Skeletal muscle cell (primary cell): Measurements from ENCODE around the gene AQP6.
"Not testable (repeated sequence)": the region's sequence is repeated elsewhere in the genome, so short reads cannot be mapped to it uniquely, and the experiment has no call there.

Source experiments
- DNase-seq: peaks from one replicate; pipeline ENCODE4 v3.0.0-alpha.2; 2010; ENCODE audit warnings: low read depth
- H3K4me3 ChIP-seq: 2 replicates; pipeline ENCODE4 v1.5.1; 2011; ENCODE audit warnings: low read depth, mild to moderate bottlenecking, control low read depth, low read length, moderate library complexity

AQP6 gene

DNA sequence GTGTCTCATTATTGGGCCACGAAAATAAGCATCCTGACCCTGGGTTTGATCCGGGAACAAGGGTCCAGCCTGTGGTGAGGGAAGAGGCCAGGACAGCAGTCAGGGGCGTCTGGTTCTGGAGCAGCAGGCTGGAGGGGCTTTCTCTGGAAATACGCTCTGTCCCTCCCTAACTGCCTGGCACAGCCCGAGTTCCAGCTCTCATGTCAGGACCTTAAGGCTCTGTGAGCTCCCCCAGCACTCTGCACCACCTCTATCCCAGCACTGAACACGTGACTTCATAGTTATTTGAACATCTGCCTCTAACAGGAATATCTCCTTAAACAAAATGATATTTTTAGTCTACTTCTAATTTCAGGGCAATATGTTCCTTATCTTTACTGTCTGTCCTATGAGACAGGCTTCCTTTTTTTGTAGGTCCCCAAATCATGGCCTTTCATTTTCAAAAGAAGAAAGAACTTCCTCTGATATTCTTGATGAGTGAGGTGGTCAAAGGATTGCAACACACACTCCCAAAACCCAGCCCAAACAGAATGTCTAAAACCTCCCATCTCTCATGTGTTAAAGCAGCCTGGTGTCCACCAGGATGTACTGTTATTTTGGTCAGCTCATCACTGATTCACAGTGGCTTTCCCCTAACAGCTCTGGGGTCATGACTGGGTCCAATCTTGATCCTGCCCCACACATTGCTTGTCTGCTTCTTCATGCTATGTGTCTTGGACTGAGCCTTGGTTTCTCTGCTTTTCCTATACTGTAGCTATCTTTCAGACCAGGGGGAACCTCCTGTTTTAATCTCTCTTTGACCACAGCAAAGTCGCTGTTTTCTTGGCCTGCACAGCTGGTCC, 9.7 kb downstream of the AQP6 start:
- no peak overlapping the region for H3K4me3 ChIP-seq
- DNase-seq, result no peak

DNA sequence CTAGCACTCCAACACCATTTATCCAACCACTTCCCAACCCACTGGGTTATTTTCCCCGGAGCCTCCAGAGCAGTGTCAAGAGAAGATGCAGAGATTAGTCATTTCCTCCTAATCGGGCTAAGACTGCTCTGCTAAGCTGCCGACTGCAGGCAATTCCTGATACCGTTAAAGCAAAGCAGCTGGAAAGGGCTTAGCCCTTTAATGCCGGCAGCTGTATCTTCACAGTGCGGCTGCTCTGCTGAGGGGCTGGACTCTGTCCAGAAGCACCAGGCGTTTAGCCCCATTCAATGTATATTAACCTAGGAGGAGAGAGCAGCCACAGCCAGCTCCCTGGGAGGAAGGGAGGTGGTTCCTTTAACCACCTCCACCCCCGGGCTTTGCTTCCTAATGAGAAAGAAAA, 11.1 kb downstream of the AQP6 start:
- H3K4me3 ChIP-seq, result no peak overlapping the region
- peak; percentile 70 for DNase-seq

DNA sequence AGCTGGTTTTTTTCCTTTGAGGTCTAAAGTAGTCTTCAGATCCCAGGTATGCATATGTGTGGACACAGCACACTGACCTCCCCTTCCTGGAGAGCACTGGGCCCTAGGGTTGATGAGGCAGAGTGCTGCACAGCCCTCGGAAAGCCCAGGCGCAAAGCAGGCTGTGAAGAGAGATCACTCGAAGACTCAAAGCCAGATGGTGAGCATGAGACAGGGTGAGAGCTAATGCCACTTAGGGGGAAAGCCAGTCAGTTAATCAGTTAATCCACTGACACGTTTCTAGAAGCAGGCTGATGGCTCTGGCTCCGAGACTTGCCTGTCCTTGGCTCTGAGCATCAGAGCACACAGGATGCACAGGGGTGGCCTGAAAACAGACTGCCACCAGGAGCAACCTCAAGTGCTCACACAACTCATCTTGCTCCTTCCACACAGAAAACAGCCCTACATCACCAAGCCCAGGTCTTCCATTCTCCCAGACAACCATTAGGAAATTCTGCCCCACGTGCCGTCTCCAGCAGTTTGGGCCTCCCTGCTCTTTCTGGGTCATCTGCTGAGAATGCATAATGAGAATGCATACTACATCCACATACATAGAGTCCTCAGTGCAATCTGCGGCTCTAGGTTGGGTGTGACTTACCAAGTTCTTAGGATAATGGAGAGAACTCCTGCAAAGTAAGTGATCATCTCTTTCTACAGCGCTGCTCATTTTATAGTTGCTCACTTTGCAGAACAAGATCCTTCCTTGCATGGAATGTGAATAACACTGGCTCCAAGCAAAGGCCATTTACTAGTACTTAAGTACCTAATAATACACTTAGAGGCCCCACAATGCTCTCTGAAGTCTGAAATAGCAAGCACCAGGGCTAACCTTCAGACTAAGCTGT, 12.0 kb downstream of the AQP6 start:
- H3K4me3 ChIP-seq, result no peak overlapping the region
- no peak for DNase-seq

DNA sequence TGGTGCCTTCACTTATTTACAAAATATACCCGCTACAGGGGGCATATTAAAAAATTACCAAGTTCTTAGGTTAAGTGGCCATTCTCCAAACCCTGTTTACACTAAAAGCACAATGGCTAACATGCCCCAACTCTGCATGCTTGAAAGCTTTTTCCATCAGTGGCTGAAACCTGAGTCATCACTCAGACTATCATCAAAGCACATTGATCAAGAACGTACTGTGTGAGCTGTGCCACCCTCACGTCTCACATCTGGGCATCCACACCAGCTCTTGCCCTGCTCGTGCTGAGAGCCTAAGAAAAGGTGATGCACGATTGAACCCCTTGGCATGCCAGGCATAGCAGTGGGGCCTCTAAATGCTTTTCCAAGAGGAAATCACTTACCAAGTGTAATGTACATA, 13.2 kb downstream of the AQP6 start:
- DNase-seq, result no peak
- H3K4me3 ChIP-seq, result no peak overlapping the region

DNA sequence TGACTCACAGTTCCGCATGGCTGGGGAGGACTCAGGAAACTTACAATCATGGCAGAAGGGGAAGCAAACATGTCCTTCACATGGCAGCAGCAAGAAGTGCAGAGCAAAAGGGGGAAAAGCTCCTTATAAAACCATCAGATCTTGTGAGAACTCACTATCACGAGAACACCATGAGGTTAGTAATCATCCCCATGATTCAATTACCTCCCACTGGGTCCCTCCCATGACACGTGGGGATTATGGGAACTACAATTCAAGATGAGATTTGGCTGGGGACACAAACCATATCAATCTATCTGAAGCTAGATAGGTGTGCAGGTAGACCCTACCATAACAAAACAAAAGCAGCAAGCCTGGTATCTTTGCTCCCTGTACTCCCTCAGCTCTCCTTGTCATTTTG, 13.7 kb downstream of the AQP6 start:
- DNase-seq, H3K4me3 ChIP-seq: not testable (repeated sequence)

DNA sequence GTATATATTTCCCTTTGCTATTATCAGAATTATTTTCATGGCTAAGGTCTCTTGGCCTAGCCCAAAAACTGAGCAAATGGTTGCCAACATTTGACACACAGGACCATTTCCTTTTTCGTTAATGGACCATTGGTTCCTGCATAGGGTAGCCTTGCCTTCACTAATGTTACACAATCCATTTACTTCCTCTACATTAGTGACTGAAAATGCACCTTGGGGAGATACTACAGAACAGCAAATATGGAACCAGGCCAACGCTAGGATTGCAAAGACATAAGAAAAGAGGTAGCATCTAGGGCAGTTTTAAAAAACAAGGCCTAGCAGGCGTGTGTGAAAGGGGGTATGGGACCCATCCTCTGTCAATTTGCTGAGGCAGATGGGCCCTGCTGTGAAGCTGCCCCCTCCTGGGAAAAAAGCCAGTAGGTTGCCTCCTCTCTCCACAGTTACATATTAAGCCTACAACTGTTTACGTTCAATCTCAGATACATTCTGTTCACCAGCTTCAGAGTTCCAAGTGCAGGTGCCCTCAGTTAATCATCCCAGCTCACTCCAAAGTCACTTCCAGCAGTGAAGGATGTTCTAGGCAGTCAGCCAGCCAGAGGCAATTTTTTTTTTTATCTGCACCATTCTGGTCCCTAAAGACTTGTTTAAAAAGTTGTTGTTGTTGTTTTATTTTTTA, 15.0 kb downstream of the AQP6 start:
- no peak overlapping the region for H3K4me3 ChIP-seq
- peak; percentile 16 for DNase-seq

DNA sequence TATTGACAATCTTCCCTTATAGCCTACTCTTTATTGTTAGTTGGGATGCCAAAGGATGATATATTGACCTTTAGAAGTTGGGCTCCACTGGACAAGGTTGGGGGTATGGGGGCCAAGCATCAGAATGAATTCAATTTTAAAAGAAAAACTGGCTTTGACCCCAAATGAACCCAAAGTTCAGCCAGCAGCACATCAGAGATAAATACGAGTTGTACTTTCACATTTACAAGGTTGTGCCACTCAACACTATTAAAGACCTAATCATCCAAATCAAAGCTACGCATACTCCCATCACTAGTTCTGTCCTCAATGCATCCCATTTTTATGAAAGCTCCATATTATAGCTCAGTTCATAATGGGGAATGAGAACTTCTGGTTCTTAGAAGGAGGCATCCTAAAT, 16.7 kb downstream of the AQP6 start:
- not testable (repeated sequence) for H3K4me3 ChIP-seq, DNase-seq

DNA sequence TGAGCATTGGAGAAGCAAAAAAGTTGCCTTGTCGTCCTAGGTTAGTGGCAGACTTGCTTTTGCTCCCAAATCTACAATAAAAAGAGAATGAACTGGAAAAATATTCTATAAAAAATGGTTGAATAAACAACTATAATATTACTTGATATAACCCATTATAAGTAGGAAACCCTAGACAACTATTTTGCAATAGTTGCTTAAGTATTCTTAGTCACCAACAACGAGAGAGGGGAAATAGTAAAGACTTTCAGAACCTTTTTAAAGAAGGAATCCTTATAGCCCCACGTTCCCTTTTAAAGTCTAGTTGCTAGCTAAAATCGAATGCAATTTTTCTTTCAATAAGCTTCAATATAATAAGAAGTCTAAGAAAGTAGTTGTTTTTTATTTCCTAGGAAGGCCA, 17.5 kb downstream of the AQP6 start:
- H3K4me3 ChIP-seq, result no peak overlapping the region
- DNase-seq, result no peak

DNA sequence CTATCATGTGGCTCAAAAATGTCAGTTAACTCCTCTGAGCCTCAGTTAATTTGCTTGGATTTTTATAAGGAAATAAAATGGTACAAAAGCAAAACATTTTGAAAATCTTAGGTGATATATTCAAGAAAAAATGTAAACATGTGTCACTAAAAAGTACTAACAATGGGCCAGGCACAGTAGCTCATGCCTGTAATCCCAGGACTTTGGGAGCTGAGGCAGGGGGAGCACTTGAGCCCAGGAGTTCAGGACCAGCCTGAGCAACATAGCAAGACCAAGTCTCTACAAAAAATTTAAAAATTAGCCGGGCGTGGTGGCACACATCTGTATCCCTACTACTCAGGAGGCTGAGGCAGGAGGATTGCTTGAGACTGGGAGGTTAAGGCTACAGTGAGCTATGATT, 25.7 kb downstream of the AQP6 start:
- DNase-seq, result no peak
- no peak overlapping the region for H3K4me3 ChIP-seq

DNA sequence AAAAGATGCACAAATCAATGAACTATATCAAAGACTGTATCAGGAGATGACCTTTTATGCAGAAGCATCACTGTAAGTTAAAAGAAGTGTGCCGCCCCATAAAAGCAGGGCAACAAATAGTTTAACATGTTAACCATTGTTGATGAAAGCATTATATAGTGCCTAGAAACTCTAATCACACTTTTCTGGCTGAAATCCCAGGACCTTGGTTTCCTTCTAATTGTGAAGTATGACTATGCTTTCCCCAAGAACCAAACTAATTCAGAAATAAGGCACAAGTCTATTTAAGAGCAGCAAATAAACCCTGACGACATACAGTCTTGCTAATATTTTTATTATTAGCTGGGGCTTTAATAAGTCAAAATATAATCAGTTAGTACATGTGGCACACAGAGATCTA, 30.8 kb downstream of the AQP6 start:
- H3K4me3 ChIP-seq, result no peak overlapping the region
- no peak for DNase-seq

DNA sequence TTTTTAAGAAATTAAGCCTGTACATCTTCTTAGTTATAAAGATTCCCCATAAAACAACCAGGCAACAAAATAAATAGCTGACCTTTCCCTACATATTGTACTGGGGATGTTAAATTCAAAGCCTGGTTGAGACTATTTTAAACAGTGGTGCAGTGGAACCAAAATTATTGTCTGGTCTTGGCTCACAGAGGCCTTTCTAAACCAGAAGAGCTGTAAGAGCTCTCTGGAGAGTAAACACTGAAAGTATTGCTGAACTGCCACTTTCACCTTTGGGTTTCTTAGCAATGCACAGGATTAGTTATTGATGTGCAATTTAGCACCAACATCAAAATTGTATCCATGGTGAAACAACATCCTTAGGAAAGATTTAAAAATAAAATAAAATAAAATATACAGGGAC, 31.9 kb downstream of the AQP6 start:
- H3K4me3 ChIP-seq, result no peak overlapping the region
- DNase-seq, result no peak

DNA sequence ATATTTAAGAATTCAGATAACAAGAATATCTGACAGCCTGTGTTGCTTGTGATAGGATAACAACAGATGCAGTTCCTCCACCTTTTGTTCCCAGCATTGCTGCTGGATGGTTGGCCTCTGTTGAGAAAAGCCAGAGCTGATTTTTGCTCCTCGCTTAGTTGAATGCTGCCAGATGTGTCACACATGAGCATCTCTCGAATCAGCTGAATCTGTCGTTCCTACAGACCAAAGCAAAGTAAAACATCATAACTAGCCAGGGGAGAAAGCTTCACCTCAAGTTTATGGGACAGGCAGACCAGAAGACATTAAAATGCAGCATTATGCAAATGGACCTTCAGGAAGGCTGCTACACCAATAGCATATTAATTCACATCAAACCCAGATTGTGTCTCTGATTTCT, 32.4 kb downstream of the AQP6 start:
- H3K4me3 ChIP-seq, result no peak overlapping the region
- no peak for DNase-seq

DNA sequence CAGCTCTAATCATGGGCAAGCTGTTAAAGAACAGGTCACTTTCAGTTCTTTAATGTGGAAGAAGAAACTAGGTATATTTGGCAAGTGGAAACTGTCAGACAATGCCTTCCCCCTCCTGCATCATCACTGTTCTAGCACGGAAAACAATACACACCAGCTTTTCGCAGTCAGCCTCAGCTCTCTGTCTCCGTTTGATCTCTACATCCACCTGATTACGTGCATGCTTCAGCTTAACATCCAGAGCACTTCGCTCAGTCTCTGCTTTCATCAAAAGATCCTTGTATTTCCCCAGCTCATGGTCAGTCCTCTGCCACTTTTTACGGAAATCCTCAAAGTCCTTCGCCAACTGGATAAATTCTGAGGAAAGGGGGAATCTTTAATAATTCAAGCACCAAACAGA, 33.5 kb downstream of the AQP6 start:
- no peak overlapping the region for H3K4me3 ChIP-seq
- no peak for DNase-seq

DNA sequence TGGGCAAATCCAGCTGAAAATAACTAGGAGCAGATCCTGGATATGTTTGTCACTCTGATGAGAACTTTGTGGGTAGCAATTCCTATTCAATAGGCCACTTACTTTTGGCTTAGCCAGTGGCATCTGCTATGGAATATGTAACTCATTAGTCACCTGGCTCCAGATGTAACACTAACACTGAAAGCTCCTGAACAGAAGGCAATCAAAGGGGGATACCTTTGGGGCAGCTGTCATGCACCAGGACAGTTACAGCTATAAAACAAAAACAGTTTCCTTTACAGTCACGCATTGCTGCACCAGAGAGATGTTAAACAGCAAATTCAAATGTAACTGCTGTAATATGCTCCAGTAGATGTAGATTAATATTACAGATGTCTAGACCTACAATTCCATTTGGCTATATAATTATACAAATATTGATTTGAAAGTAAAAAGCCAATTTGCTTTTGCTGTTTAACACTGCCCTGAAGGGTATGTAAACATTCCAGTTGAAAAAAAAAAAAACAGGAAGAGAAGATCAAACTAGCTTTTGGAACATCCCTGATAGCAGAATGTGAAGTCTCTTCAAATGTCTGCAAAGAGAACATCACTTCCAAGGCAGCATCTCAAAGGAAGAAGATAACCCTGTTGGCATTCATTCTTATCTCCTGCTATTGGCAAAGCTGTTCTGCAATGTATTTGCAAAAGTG, 34.2 kb downstream of the AQP6 start:
- DNase-seq, result no peak
- no peak overlapping the region for H3K4me3 ChIP-seq

DNA sequence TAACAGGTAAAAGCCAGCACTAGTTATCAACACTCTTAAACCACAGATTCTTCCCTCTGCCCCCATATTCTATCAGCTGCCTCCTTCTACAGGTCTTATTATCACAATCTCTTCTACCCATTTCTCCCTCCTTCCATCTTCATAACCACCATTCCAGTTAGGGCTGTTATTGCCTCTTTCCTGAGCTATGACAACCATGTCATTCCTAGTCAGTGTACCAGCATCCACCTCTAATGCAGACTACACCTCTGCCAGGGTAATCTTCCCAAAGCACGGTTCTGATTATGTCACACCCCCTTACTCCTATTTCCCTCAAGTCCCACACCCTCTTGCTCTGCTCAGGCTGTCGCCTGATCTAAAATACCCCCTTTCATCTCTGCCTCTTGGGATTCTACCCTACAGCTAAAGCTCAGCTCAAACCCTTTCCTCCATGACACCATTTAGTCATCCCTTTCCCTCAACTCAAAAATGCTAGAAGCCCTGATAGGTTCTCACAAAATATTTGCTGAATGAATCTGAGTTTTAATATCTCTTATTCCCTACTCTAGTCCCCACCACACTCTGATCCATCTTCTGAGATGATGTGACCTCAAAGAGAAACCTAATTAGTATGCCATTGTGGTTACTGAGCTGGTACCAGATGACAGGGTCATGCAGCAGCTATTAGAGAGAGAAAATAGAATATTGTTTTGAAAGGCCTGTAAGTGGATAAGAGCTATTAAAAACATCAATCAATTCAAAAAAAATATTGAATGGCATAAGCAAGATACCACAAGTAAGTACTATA, 40.8 kb downstream of the AQP6 start:
- no peak overlapping the region for H3K4me3 ChIP-seq
- no peak for DNase-seq

DNA sequence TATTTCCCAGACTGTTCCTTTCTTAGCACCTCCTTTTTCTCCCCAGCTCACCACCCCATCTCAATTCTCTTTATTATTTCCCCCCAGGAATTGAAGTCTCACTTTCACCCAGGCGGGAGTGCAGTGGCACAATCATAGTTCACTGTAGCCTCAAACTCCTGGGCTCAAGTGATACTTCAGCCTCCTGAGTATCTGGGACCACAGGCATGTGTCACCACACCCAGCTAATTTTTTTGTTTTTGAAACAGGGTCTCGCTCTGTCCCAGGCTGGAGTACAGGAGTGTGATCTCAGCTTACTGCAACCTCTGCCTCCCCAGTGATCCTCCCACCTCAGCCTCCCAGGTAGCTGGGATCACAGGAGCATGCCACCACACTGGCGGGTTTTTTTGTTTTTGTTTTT, 41.6 kb downstream of the AQP6 start:
- no peak for DNase-seq

DNA sequence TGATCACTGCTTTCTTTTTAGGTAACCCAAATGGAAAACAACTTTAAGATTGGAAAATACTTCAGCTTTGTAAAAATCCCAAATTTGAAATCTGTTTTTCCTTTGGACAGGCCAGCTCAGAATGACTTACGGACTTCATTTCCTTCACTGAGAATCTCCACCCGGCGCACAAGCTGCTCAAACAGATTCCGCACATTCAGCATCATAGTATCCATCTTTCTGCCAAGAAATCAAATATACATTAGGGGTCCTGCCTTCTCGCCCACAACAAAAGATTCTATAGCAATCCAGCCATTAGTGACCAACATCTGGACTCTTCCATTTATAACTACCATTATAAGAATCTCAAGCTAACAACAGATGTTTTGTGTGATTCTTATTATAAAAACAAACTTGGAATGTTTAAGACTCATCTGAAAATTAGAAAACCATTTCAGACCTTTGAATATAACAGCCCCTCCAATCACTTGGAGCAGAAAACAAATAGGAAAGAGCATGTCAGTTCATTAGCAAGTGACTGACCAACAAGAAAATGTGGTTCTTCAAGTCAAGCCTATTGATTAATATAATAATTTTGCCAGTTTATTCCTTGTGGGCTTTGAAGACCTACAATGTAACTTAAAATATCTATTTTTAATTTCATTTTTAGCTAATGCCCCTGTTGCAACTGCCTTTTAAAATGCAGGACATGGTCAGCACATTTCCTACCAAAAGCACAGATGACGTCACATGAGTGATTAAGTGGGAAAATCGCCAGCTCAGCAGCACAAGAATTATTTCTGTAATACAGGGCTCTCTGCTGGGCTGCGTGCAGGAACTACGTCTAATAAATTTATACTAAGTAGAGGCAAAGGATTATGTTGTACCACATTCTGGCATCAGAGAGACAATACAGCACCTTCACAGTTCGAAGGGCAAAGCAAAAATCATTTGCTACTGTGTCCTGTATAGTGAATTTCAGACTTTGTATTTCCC, 44.0 kb downstream of the AQP6 start:
- H3K4me3 ChIP-seq, result no peak overlapping the region
- peak; percentile 86 for DNase-seq

More for the DNA sequence above, 41.6 kb downstream of the AQP6 start:
- no peak overlapping the region for H3K4me3 ChIP-seq

DNA sequence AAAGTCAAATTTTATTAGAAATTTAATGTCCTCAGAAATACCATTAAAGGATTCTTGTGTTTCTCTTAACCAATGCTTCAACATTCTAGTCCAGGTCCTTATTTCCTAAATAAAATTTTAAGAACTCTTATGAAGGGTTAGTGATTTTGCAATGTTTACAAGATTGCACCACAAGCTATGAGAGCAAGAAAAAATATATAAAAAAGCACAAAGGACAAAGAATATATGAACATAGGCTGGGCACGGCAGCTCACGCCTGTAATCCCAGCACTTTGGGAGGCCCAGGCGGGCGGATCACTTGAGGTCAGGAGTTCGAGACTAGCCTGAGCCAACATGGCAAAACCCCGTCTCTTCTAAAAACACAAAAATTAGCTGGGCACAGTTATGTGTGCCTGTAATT, 44.9 kb downstream of the AQP6 start:
- no peak overlapping the region for H3K4me3 ChIP-seq
- DNase-seq, result peak; percentile 48
